HepG2 (cell line): ENCODE measurements around the gene AGTPBP1. TPM values are rescaled to one million over a fixed set of nuclear protein-coding genes. Genes with fewer than 3 reads are reported as not detected.

Experiments
- CEBPG ChIP-seq: IDR thresholded peaks from 2 replicates; pipeline ENCODE4 v1.6.1; 2016
- FOXP1 ChIP-seq, 2 experiments: fragments of 450-650 bp in 1 of 2; IDR thresholded peaks; 2 replicates each; pipeline ENCODE4 v1.6.1; 2017 to 2018; ENCODE audit warnings: antibody characterized with exemption in 1 of 2
- HNF4A ChIP-seq: sonication (generic); formaldehyde crosslinking; IDR thresholded peaks from 2 replicates; pipeline ENCODE4 v1.4.0; 2020; ENCODE audit warnings: missing genetic modification reagents
- HNF4G ChIP-seq, 2 experiments: sonication (generic) in 1 of 2; formaldehyde crosslinking in 1 of 2; IDR thresholded peaks; 2 replicates each; pipeline versions ENCODE4 v1.4.0 to v1.6.1; 2011 to 2020; ENCODE audit warnings: borderline replicate concordance in 2 of 2, low read depth in 2 of 2, mild to moderate bottlenecking in 2 of 2, low read length in 1 of 2, missing genetic modification reagents in 1 of 2, moderate library complexity in 1 of 2
- NONO ChIP-seq, 2 experiments: fragments of 450-650 bp in 1 of 2; sonication (generic) in 1 of 2; formaldehyde crosslinking in 1 of 2; IDR thresholded peaks in 1 of 2; conservative IDR thresholded peaks in 1 of 2; 2 replicates each; pipeline versions ENCODE4 v1.6.1 to v1.8.0; 2017 to 2022; ENCODE audit warnings: mild to moderate bottlenecking in 1 of 2, missing genetic modification reagents in 1 of 2, moderate library complexity in 1 of 2
- PAWR ChIP-seq: sonication (generic); formaldehyde crosslinking; IDR thresholded peaks from 2 replicates; pipeline ENCODE4 v1.4.0; 2020; ENCODE audit warnings: missing genetic modification reagents, mild to moderate bottlenecking, borderline replicate concordance
- ZNF317 ChIP-seq: sonication (generic); formaldehyde crosslinking; IDR thresholded peaks from 2 replicates; pipeline ENCODE4 v1.5.0; 2020; ENCODE audit warnings: mild to moderate bottlenecking, missing genetic modification reagents
- ZNF775 ChIP-seq: sonication (generic); formaldehyde crosslinking; IDR thresholded peaks from 2 replicates; pipeline ENCODE4 v1.4.0; 2020; ENCODE audit warnings: missing genetic modification reagents, mild to moderate bottlenecking, moderate library complexity, borderline replicate concordance
- polyA plus RNA-seq, 8 experiments: library from polyadenylated mRNA; depleted of rRNA in 3 of 8; stranded (reverse) in 7 of 8; unstranded in 1 of 8; fragments of >200 nt; fragmentation: Illumina TruSeq in 4 of 8; extraction: Trizol in 4 of 8; gene quantifications; 2 replicates each; pipeline versions ENCODE4 v1.2.1 to v1.2.3, GENCODE V29; 2011 to 2016; ENCODE audit warnings: low read depth in 4 of 8, missing spikeins in 1 of 8, mixed read lengths in 1 of 8; ENCODE audit not compliant: insufficient read depth in 1 of 8
- total RNA-seq, 5 experiments: library from RNA; depleted of rRNA; stranded (reverse); fragments of >200 nt; fragmentation: Illumina TruSeq; extraction: Trizol; gene quantifications; 2 replicates each; pipeline ENCODE4 v1.2.3, GENCODE V29; 2016; ENCODE audit warnings: low read depth in 1 of 5
- TF ChIP-seq, protein P1 (sequence below): sonication (generic); formaldehyde crosslinking; IDR thresholded peaks from 2 replicates; pipeline ENCODE4 v1.5.1; 2020; ENCODE audit warnings: mild to moderate bottlenecking, missing genetic modification reagents, borderline replicate concordance
- TF ChIP-seq, protein P2 (sequence below), 2 experiments: fragments of 450-650 bp in 1 of 2; sonication (generic) in 1 of 2; formaldehyde crosslinking; IDR thresholded peaks; 2 replicates each; pipeline versions ENCODE4 v1.5.0 to v1.8.0; 2020 to 2022; ENCODE audit warnings: mild to moderate bottlenecking in 1 of 2, missing genetic modification reagents in 1 of 2
- TF ChIP-seq, protein P3 (sequence below): sonication (generic); formaldehyde crosslinking; IDR thresholded peaks from 2 replicates; pipeline ENCODE4 v1.4.0; 2020; ENCODE audit warnings: missing genetic modification reagents

Gene AGTPBP1
- total and polyA plus RNA-seq, 2 of the 13 experiments (the other 11 are each of a cell fraction or from before 2014, with no cell fraction given) = 9.7 to 22.3 TPM

DNA sequence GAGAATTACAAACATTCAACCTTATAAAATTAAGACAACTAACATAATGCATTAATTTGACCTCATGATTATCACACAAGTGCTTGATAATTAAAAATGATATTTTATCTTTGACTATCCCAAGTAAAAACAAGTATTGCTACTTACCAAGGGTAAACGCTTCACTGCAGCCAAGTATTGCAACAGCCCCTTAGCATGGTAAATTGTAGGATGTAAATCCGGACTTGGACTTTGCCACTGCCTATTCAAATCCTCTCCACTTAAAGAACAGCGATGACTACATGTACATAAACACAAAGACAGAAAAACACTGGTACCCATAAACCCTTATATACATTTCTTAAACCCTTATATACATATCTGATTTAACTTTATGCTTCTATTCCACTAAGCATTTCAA lies 155.1 kb downstream of the AGTPBP1 start (continued):
- TF ChIP-seq, protein P1, sequence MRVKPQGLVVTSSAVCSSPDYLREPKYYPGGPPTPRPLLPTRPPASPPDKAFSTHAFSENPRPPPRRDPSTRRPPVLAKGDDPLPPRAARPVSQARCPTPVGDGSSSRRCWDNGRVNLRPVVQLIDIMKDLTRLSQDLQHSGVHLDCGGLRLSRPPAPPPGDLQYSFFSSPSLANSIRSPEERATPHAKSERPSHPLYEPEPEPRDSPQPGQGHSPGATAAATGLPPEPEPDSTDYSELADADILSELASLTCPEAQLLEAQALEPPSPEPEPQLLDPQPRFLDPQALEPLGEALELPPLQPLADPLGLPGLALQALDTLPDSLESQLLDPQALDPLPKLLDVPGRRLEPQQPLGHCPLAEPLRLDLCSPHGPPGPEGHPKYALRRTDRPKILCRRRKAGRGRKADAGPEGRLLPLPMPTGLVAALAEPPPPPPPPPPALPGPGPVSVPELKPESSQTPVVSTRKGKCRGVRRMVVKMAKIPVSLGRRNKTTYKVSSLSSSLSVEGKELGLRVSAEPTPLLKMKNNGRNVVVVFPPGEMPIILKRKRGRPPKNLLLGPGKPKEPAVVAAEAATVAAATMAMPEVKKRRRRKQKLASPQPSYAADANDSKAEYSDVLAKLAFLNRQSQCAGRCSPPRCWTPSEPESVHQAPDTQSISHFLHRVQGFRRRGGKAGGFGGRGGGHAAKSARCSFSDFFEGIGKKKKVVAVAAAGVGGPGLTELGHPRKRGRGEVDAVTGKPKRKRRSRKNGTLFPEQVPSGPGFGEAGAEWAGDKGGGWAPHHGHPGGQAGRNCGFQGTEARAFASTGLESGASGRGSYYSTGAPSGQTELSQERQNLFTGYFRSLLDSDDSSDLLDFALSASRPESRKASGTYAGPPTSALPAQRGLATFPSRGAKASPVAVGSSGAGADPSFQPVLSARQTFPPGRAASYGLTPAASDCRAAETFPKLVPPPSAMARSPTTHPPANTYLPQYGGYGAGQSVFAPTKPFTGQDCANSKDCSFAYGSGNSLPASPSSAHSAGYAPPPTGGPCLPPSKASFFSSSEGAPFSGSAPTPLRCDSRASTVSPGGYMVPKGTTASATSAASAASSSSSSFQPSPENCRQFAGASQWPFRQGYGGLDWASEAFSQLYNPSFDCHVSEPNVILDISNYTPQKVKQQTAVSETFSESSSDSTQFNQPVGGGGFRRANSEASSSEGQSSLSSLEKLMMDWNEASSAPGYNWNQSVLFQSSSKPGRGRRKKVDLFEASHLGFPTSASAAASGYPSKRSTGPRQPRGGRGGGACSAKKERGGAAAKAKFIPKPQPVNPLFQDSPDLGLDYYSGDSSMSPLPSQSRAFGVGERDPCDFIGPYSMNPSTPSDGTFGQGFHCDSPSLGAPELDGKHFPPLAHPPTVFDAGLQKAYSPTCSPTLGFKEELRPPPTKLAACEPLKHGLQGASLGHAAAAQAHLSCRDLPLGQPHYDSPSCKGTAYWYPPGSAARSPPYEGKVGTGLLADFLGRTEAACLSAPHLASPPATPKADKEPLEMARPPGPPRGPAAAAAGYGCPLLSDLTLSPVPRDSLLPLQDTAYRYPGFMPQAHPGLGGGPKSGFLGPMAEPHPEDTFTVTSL = peak; percentile 32; the same call in 1 of the 2 replicates
- TF ChIP-seq, protein P2, sequence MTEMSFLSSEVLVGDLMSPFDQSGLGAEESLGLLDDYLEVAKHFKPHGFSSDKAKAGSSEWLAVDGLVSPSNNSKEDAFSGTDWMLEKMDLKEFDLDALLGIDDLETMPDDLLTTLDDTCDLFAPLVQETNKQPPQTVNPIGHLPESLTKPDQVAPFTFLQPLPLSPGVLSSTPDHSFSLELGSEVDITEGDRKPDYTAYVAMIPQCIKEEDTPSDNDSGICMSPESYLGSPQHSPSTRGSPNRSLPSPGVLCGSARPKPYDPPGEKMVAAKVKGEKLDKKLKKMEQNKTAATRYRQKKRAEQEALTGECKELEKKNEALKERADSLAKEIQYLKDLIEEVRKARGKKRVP (CRISPR knock-in tag; IDR thresholded peaks at IDR 0.05) = 0 out of 4 replicates have a peak, but pooled peaks of 1 of the 2 experiments have one; percentile 21
- TF ChIP-seq, protein P3, sequence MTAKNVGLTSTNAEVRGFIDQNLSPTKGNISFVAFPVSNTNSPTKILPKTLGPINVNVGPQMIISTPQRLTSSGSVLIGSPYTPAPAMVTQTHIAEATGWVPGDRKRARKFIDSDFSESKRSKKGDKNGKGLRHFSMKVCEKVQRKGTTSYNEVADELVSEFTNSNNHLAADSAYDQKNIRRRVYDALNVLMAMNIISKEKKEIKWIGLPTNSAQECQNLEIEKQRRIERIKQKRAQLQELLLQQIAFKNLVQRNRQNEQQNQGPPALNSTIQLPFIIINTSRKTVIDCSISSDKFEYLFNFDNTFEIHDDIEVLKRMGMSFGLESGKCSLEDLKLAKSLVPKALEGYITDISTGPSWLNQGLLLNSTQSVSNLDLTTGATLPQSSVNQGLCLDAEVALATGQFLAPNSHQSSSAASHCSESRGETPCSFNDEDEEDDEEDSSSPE (CRISPR knock-in tag) = no peak
- no peak for TF ChIP-seq PAWR
- TF ChIP-seq CEBPG (CRISPR knock-in tag) = peak; percentile 82
- no peak for TF ChIP-seq ZNF775 (CRISPR knock-in tag)
- no peak for TF ChIP-seq NONO (IDR thresholded peaks at IDR 0.05)
- TF ChIP-seq NONO (CRISPR knock-in tag; conservative IDR thresholded peaks at IDR 0.05) = no peak
- TF ChIP-seq FOXP1 (IDR thresholded peaks at IDR 0.05) = no peak
- peak; percentile 32; the same call in 1 of the 2 replicates for TF ChIP-seq FOXP1 (CRISPR knock-in tag; IDR thresholded peaks at IDR 0.05)
- TF ChIP-seq ZNF317 = peak; percentile 60; the same call in 1 of the 2 replicates
- TF ChIP-seq HNF4A = peak; percentile 69
- 0 out of 2 replicates have a peak, but pooled peaks have one; percentile 8 for TF ChIP-seq HNF4G (IDR thresholded peaks at IDR 0.05; ENCODE audit: borderline replicate concordance, low read depth, low read length)
- TF ChIP-seq HNF4G (CRISPR knock-in tag; IDR thresholded peaks at IDR 0.05; ENCODE audit: borderline replicate concordance, low read depth) = no peak
